Neuronal stem cell (in vitro differentiated cells): ENCODE results near the gene SLC66A2.
A peak's percentile ranks its signal among the peaks of the same experiment; 100 is the strongest.

Source experiments
- DNase-seq: peaks from one replicate; pipeline ENCODE4 v3.0.0-alpha.2; 2013; ENCODE audit warnings: low spot score
- H2AFZ ChIP-seq: one replicate; pipeline ENCODE4 v1.6.1; 2013; ENCODE audit warnings: mild to moderate bottlenecking, low read length, inconsistent platforms
- H2AK5ac ChIP-seq: 2 replicates; pipeline ENCODE4 v1.6.1; 2013; ENCODE audit warnings: low read depth, mild to moderate bottlenecking, inconsistent platforms, low read length, moderate library complexity, mixed read lengths
- H2BK120ac ChIP-seq: 2 replicates; pipeline ENCODE4 v1.6.1; 2013; ENCODE audit warnings: low read depth, mild to moderate bottlenecking, inconsistent platforms, low read length, moderate library complexity, mixed read lengths
- H2BK12ac ChIP-seq: one replicate; pipeline ENCODE4 v1.6.1; 2013; ENCODE audit warnings: low read length, inconsistent platforms
- H2BK15ac ChIP-seq: 2 replicates; pipeline ENCODE4 v1.6.1; 2013; ENCODE audit warnings: mild to moderate bottlenecking, low read length, inconsistent platforms, mixed read lengths
- H2BK5ac ChIP-seq: one replicate; pipeline ENCODE4 v1.6.1; 2013; ENCODE audit warnings: inconsistent platforms, mild to moderate bottlenecking, low read length, moderate library complexity
- H3K14ac ChIP-seq: one replicate; pipeline ENCODE4 v1.6.1; 2013; ENCODE audit warnings: low read length, inconsistent platforms
- H3K18ac ChIP-seq: 2 replicates; pipeline ENCODE4 v1.6.1; 2013; ENCODE audit warnings: low read length, inconsistent platforms
- H3K23ac ChIP-seq: 2 replicates; pipeline ENCODE4 v1.6.1; 2013; ENCODE audit warnings: low read depth, mild to moderate bottlenecking, mixed read lengths, low read length, inconsistent platforms; ENCODE audit not compliant: poor library complexity
- H3K27ac ChIP-seq: replicated peaks from 3 replicates; pipeline ENCODE4 v1.5.1; 2013; ENCODE audit warnings: low read length, inconsistent platforms
- H3K27me3 ChIP-seq, 3 experiments: 2 replicates each; pipeline ENCODE4 v1.6.1; 2013; ENCODE audit warnings: low read length in 3 of 3, mild to moderate bottlenecking in 2 of 3, inconsistent platforms in 1 of 3, low read depth in 1 of 3, mixed read lengths in 1 of 3, moderate library complexity in 1 of 3; ENCODE audit not compliant: control insufficient read depth in 3 of 3, insufficient read depth in 3 of 3
- H3K36me3 ChIP-seq, 2 donors: replicated peaks in 1 of 2; 2 replicates each; pipeline ENCODE4 v1.6.1; 2013; ENCODE audit warnings: low read length in 2 of 2; ENCODE audit not compliant: control insufficient read depth in 2 of 2, insufficient read depth in 2 of 2
- H3K4ac ChIP-seq: 2 replicates; pipeline ENCODE4 v1.6.1; 2013; ENCODE audit warnings: inconsistent platforms, mild to moderate bottlenecking, low read length, moderate library complexity
- H3K4me1 ChIP-seq, 2 donors: 1 replicate in 1 of 2; 2 replicates in 1 of 2; pipeline ENCODE4 v1.6.1; 2013; ENCODE audit warnings: low read length in 2 of 2, low read depth in 1 of 2; ENCODE audit not compliant: control insufficient read depth in 2 of 2, insufficient read depth in 1 of 2
- H3K4me2 ChIP-seq: one replicate; pipeline ENCODE4 v1.6.1; 2013; ENCODE audit warnings: mild to moderate bottlenecking, low read length, inconsistent platforms; ENCODE audit not compliant: insufficient read depth, poor library complexity, severe bottlenecking
- H3K4me3 ChIP-seq, 2 donors: 2 replicates each; pipeline ENCODE4 v1.5.1; 2013; ENCODE audit warnings: low read length in 2 of 2, mild to moderate bottlenecking in 2 of 2, inconsistent platforms in 1 of 2, moderate library complexity in 1 of 2
- H3K79me1 ChIP-seq: one replicate; pipeline ENCODE4 v1.6.1; 2013; ENCODE audit warnings: low read depth, mild to moderate bottlenecking, inconsistent platforms, low read length, moderate library complexity
- H3K9ac ChIP-seq: one replicate; pipeline ENCODE4 v1.6.1; 2013; ENCODE audit warnings: mild to moderate bottlenecking, low read depth, low read length, inconsistent platforms; ENCODE audit not compliant: poor library complexity
- H3K9me3 ChIP-seq, 2 donors: replicated peaks in 1 of 2; 2 replicates each; pipeline versions ENCODE3 to v1.6.1; 2013; ENCODE audit warnings: low read length in 2 of 2, mild to moderate bottlenecking in 2 of 2, inconsistent platforms in 1 of 2, low read depth in 1 of 2, mixed read lengths in 1 of 2, moderate library complexity in 1 of 2; ENCODE audit not compliant: control insufficient read depth in 2 of 2, insufficient read depth in 1 of 2
- H4K8ac ChIP-seq: one replicate; pipeline ENCODE4 v1.6.1; 2013; ENCODE audit warnings: low read depth, mild to moderate bottlenecking, inconsistent platforms, low read length, moderate library complexity
- H4K91ac ChIP-seq: one replicate; pipeline ENCODE4 v1.6.1; 2013; ENCODE audit warnings: low read length, low read depth, mild to moderate bottlenecking, inconsistent platforms; ENCODE audit not compliant: poor library complexity
- WGBS, 2 donors: extraction: QIAGEN DNeasy Blood & Tissue Kit; methylation state at CpG; one replicate each; pipeline ENCODE4 v1.1.7; 2013; ENCODE audit warnings: missing lambda C conversion rate in 2 of 2, mixed read lengths in 1 of 2; ENCODE audit not compliant: insufficient read length in 2 of 2, insufficient replicate concordance in 1 of 2; ENCODE audit errors: extremely low coverage in 2 of 2; 5-methylcytosine and 5-hydroxymethylcytosine counted together

The SLC66A2 gene

DNA sequence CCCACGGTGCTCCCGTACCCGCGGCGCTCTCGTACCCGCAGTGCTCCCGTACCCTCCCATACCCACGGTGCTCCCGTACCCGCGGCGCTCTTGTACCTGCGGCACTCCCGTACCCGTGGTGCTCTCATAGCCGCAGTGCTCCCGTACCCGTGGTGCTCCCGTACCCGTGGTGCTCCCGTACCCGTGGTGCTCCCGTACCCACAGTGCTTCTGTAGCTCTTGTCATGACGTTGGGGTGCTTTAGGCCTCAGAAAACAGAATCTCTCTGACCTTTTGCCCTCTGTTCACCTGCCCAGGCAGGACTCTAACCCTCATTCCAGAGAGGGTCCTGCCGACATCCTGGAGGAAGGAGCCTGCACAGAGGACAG, 35.3 kb downstream of the SLC66A2 start:
- H3K14ac ChIP-seq: no peak overlapping the region

DNA sequence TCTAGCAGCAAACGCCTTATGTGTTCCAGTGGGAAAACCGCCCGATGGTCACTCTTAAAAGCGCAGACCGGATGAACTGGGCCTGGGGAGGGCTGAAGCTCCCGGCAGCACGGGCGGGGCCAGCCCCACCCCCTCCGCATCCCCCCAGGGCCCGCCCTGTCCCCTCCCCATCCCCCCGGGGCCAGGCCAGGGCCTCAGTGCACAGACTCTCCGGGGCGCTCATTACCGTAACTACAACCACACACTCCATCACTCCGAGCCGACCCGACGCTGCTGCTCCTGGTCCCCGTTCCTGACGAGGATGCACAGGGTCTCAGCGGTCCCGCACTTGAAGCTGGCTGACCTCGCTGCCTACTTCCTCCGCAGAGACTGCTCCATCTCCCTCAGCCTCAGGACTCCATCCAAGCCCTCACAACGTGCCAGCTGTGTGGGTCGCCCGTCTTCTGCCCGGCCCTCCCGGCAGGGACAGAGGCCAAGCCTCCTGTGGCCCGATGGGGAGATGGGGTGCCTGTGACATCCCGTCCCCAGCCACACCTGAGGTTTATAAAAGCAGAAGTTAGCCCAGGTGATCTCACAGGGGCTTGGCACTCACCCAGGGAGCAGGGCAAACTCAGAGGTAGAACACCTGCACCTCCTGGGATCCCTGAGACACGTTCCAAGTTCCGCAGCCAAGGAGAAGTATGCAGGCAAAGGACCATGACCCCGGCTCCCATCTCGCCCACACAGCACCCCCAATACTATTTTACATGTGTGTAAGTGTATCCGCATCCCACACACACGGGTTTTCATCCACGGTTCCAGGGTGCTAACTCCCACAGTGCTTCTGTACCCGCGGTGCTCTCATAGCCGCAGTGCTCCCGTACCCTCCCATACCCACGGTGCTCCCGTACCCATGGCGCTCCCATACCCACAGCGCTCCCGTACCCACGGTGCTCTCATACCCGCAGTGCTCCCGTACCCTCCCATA, 36.0 kb downstream of the SLC66A2 start:
- Histone ChIP-seq H3K9me3 (peaks cover 16 to 22% of the 10 kb centered on the region in 2 donors), H3K9ac (no peak overlapping the region), H3K4me2 (no peak overlapping the region), H3K23ac (peak overlapping the region; percentile 65), H4K91ac (no peak overlapping the region), H3K27ac (no peak overlapping the region), H3K36me3 (peaks cover 4 to 53% of the 10 kb centered on the region in 2 donors), H3K4me1 (peaks cover 0 to 7% of the 10 kb centered on the region in 2 donors), H2BK15ac (no peak overlapping the region), H2AFZ (no peak overlapping the region), H4K8ac (peak overlapping the region; percentile 6), H3K4ac (no peak overlapping the region), H3K79me1 (peaks cover 14% of the 10 kb centered on the region), H2BK12ac (no peak overlapping the region), H3K4me3 (peak overlapping the region in 1 of 2 donors; percentile 62), H2BK5ac (no peak overlapping the region), H2AK5ac (no peak overlapping the region), H2BK120ac (no peak overlapping the region), H3K18ac (no peak overlapping the region), H3K14ac (peak overlapping the region; percentile 56), H3K27me3 (no peaks in the 10 kb centered on the region)
- no CpG with 5 or more reads among the region's 50 CpGs for WGBS, 2 donors
- no peak for DNase-seq

More for the DNA sequence above, 35.3 kb downstream of the SLC66A2 start:
- DNase-seq: no peak
- Histone ChIP-seq H3K23ac (no peak overlapping the region), H2BK120ac (no peak overlapping the region), H3K9me3 (peaks cover 16 to 22% of the 10 kb centered on the region in 2 donors), H3K18ac (no peak overlapping the region), H3K4me1 (peaks cover 0 to 7% of the 10 kb centered on the region in 2 donors), H3K4me3 (peak overlapping the region in 1 of 2 donors; percentile 62), H3K79me1 (peaks cover 14% of the 10 kb centered on the region), H2AK5ac (no peak overlapping the region), H3K4me2 (no peak overlapping the region), H2BK15ac (no peak overlapping the region), H2BK5ac (no peak overlapping the region), H3K27ac (no peak overlapping the region), H2AFZ (no peak overlapping the region), H3K27me3 (no peaks in the 10 kb centered on the region), H4K8ac (no peak overlapping the region), H3K4ac (no peak overlapping the region), H3K9ac (no peak overlapping the region), H2BK12ac (no peak overlapping the region), H3K36me3 (peaks cover 4 to 53% of the 10 kb centered on the region in 2 donors), H4K91ac (no peak overlapping the region)
- no CpG with 5 or more reads among the region's 26 CpGs for WGBS, 2 donors

DNA sequence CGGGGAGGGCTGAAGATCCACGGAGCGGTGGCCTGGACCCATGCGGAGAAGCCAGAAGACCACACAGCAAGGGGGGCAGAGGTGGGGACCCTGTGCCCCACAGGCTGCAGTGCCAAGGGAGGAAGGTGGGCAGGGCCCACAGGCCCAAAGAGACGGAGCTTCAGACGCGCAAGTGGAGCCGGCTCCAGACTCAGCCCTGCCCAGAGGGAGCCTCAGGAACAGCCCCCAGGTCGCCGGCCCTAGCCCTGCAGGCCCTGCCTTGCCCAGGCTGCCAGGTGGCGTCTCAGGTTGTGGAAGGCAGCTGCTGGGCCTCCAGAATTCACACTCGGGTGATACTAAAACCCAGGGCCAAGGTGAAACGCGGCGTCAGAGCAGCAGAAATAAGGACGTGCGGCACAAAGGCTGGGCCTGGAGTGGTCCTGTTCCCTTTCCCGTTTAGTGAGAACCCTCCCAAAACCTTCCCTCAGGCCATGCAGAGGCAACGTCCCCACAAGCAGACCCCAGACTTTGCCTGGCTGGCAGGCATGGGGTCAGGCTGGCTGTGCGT, 36.8 kb downstream of the SLC66A2 start:
- Histone ChIP-seq H3K36me3 (peaks cover 4 to 53% of the 10 kb centered on the region in 2 donors), H2AK5ac (peak overlapping the region; percentile 37), H3K4me2 (no peak overlapping the region), H3K4ac (peak overlapping the region; percentile 23), H2BK15ac (no peak overlapping the region), H3K18ac (no peak overlapping the region), H3K4me3 (no peak overlapping the region), H2BK5ac (no peak overlapping the region), H2BK120ac (no peak overlapping the region), H3K9ac (no peak overlapping the region), H3K27me3 (no peaks in the 10 kb centered on the region), H3K27ac (no peak overlapping the region), H2BK12ac (no peak overlapping the region), H4K91ac (no peak overlapping the region), H3K4me1 (peaks cover 0 to 7% of the 10 kb centered on the region in 2 donors), H3K14ac (peak overlapping the region; percentile 21), H2AFZ (no peak overlapping the region), H3K79me1 (peaks cover 14% of the 10 kb centered on the region), H3K9me3 (peaks cover 16 to 22% of the 10 kb centered on the region in 2 donors), H4K8ac (no peak overlapping the region), H3K23ac (peak overlapping the region; percentile 65)
- no CpG with 5 or more reads among the region's 20 CpGs for WGBS, 2 donors
- DNase-seq: no peak
